ENCODE measurements around the gene TFCP2.

DNA sequence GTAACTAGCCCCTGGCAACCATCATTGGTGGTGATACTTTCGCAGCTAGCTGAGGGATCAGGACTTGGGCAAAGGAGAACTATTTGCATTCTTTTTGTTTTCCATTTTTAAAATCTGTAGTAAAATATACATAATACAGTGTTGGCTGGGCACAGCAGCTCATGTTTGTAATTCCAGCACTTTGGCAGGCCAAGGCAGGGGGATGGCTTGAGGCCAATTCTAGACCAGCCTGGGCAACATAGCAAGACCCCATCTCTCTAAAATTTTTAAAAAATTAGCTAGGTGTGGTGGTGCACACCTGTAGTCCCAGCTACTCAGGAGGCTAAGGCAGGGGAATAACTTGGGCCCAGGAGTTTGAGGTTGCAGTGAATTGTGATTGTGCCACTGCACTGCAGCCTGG is 20.0 kb downstream of the TFCP2 start:
- TF ChIP-seq CTCF (IDR thresholded peaks at IDR 0.05; ENCODE audit: low read length) (no peak), EZH2phosphoT487 (IDR thresholded peaks at IDR 0.05; ENCODE audit: low read length) (no peak)

All from MM.1S (cell line).